ENCODE measurements around the gene CCDC12. TPM values are rescaled to one million over a fixed set of nuclear protein-coding genes. Genes with fewer than 3 reads are reported as not detected.
"Not testable (repeated sequence)": the region's sequence is repeated elsewhere in the genome, so short reads cannot be mapped to it uniquely, and the experiment has no call there.

The CCDC12 gene
- total and polyA plus RNA-seq, 12 donors = 28.8 to 137 (median 34.2) TPM

DNA sequence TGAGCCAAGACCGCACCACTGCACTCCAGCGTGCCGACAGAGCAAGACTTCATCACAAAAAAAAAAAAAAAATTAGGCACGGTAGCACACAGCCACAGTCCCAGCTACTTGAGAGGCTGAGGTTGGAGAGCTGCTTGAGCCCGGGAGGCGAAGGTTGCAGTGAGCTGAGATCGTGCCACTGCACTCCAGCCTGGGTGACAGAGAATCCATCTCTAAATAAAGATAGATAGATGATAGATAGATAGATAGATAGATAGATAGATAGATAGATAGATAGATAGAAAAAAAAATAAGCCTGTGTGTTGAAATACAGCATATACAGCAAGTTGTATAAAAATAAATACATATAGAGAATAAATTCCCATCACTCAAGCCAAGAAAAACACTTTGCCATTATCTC is 61.7 kb downstream of the CCDC12 start:
- no peaks in the 10 kb centered on the region for H3K27me3 ChIP-seq
- H3K27ac ChIP-seq = no peak overlapping the region
- H3K36me3 ChIP-seq = peaks cover 0 to 40% (median 17%) of the 10 kb centered on the region in 9 donors
- TF ChIP-seq, protein P1, sequence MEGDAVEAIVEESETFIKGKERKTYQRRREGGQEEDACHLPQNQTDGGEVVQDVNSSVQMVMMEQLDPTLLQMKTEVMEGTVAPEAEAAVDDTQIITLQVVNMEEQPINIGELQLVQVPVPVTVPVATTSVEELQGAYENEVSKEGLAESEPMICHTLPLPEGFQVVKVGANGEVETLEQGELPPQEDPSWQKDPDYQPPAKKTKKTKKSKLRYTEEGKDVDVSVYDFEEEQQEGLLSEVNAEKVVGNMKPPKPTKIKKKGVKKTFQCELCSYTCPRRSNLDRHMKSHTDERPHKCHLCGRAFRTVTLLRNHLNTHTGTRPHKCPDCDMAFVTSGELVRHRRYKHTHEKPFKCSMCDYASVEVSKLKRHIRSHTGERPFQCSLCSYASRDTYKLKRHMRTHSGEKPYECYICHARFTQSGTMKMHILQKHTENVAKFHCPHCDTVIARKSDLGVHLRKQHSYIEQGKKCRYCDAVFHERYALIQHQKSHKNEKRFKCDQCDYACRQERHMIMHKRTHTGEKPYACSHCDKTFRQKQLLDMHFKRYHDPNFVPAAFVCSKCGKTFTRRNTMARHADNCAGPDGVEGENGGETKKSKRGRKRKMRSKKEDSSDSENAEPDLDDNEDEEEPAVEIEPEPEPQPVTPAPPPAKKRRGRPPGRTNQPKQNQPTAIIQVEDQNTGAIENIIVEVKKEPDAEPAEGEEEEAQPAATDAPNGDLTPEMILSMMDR (IDR thresholded peaks at IDR 0.05) = no peak
- intact Hi-C loops (cut with DNase I) = no loop called here
- ATAC-seq = no peak
- DNase-seq = no peak
- H3K9me3 ChIP-seq = peaks cover 0 to 13% (median 0%) of the 10 kb centered on the region in 11 donors
- peaks cover 0 to 15% (median 9%) of the 10 kb centered on the region in 9 donors for H3K4me1 ChIP-seq
- no peak overlapping the region for H3K4me3 ChIP-seq
- WGBS, 2 donors = 76 to 81% methylated on average over 7 of the region's 7 CpGs

DNA sequence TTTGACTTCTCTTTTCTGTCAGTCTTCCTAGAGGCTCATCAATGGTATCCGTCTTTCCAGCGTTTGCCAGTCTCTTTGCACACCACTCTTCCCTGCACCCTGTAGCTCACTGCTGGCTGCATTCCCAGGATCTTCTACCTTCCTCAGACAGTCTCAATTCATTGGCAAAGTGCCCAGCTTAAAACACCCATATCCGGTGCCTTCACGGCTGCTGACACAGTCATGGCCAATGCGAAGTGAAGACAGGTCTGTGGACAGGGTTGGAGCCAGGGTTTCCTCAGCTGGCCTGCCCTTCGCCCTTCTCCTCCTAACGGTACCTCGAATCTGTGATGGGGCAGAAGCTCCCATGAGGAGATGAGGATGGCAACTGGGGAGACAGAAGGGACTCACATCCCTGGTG is 62.9 kb downstream of the CCDC12 start:
- TF ChIP-seq, protein P1 (IDR thresholded peaks at IDR 0.05) = no peak
- H3K9me3 ChIP-seq = peaks cover 0 to 13% (median 0%) of the 10 kb centered on the region in 11 donors
- ATAC-seq (peak in 7 of 8 donors; percentile 16 to 66 (median 28)), DNase-seq (no peak)
- H3K27me3 ChIP-seq = no peaks in the 10 kb centered on the region
- intact Hi-C loops (cut with DNase I) = no loop called here
- 16 to 18% methylated on average over 8 of the region's 8 CpGs for WGBS, 2 donors
- peaks cover 0 to 28% (median 16%) of the 10 kb centered on the region in 9 donors for H3K36me3 ChIP-seq
- H3K4me1 ChIP-seq = peaks cover 4 to 27% (median 19%) of the 10 kb centered on the region in 9 donors
- no peak overlapping the region for H3K4me3 ChIP-seq
- H3K27ac ChIP-seq = peak overlapping the region in 1 of 10 donors; percentile 8

DNA sequence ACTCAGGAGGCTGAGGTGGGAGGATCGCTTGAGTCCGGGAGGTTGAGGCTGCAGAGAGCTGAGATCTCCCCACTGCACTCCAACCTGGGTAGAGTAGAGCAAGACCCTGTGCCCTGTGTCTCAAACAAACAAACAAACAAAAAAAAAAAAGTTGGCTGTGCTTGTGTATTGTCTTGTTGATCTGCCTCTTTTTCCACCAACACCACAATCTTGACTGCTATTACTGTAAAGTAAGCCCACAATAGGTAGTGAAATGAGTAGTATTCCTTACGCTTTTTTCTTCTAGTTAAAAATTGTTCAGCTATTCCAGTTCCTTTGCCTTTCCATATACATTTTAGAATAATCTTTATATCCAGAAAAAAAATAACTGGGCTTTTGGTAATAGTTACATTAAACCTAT is 63.6 kb downstream of the CCDC12 start:
- intact Hi-C loops (cut with DNase I) = no loop called here
- H3K27me3 ChIP-seq = no peaks in the 10 kb centered on the region
- H3K36me3 ChIP-seq = peaks cover 0 to 21% (median 12%) of the 10 kb centered on the region in 9 donors
- H3K4me3 ChIP-seq = no peak overlapping the region
- H3K27ac ChIP-seq = no peak overlapping the region
- peaks cover 0 to 10% (median 0%) of the 10 kb centered on the region in 11 donors for H3K9me3 ChIP-seq
- no peak for DNase-seq
- TF ChIP-seq, protein P1 (IDR thresholded peaks at IDR 0.05) = no peak
- H3K4me1 ChIP-seq = peaks cover 9 to 34% (median 24%) of the 10 kb centered on the region in 9 donors
- 95 to 97% methylated on average over 3 of the region's 3 CpGs for WGBS, 2 donors
- ATAC-seq = no peak

DNA sequence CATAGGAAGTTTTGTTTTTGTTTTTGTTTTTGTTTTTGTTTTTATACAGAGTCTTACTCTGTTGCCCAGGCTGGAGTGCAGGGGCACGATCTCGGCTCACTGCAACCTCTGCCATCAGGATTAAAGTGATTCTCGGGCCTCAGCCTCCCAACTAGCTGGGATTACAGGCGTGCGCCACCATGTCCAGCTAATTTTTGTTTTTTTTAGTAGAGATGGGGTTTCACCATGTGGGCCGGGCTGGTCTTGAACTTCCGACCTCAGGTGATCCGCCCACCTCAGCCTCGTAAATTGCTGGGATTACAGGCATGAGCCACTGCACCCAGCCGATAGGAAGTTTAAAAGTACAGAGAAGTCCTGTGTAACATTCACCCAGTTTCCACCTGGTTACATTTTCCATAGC is 65.6 kb downstream of the CCDC12 start:
- H3K27ac ChIP-seq; ATAC-seq; intact Hi-C loops (cut with DNase I); H3K4me3 ChIP-seq; H3K27me3 ChIP-seq; H3K36me3 ChIP-seq; DNase-seq; H3K9me3 ChIP-seq: not testable (repeated sequence)
- WGBS, 2 donors = 92 to 93% methylated on average over 10 of the region's 10 CpGs
- H3K4me1 ChIP-seq = peaks cover 9 to 36% (median 24%) of the 10 kb centered on the region in 9 donors

DNA sequence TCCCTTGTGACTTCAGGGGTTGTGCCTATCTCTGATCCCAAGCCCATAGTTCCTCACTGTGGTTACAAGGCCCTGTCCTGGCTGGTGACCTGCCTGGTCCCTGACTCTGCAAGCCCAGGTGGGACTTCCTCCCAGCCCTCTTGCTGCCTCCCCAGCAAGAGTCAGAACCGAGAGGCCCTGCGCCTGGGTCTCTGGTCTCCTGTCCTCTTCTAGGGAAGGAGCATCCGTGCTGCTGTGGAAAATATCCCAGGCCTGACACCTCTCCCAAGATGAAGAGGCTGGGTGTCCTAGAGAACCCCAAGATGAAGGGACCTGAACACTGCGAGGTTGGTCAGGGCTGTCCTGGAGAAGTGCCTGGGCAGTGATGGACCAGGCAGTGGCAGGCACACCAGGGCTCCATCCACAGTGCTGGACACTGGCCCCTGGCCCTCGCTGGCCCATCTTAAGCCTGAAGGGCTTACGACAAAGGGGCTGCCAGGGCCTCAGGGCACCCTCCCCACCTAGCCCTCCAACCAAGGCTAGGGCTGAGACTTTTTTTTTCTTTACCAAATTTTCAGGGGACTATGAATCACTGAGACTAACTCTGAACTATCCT is 66.3 kb downstream of the CCDC12 start:
- peaks cover 0 to 2% (median 0%) of the 10 kb centered on the region in 9 donors for H3K36me3 ChIP-seq
- TF ChIP-seq, protein P1 (IDR thresholded peaks at IDR 0.05) = no peak
- intact Hi-C loops (cut with DNase I) = no loop called here
- DNase-seq = no peak
- ATAC-seq = no peak
- no peak overlapping the region for H3K4me3 ChIP-seq
- no peak overlapping the region for H3K27ac ChIP-seq
- no peaks in the 10 kb centered on the region for H3K27me3 ChIP-seq
- H3K4me1 ChIP-seq = peaks cover 9 to 36% (median 24%) of the 10 kb centered on the region in 9 donors
- 85 to 88% methylated on average over 6 of the region's 6 CpGs for WGBS, 2 donors
- no peaks in the 10 kb centered on the region for H3K9me3 ChIP-seq
